ENCODE results near the gene RB1.

The RB1 gene

DNA sequence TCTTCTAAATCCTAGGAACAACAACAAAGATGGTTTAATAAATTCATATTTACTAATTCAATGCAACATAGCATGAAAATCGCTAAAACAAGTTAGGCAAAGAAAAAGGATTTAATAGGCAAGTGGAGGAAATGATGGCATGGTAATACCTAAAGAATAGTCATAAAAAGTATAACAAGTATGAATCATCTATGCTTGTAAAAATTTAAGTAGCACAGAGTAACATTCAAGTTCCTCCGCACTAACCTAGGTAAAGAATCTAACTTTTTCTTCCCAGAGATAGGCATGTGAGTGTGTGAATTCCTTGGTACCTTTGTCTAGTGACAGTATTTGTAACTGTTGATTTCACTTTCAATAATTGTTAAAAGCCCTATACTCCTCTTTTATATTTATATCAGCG, 186.7 kb downstream of the RB1 start:
- TF ChIP-seq, protein P1, sequence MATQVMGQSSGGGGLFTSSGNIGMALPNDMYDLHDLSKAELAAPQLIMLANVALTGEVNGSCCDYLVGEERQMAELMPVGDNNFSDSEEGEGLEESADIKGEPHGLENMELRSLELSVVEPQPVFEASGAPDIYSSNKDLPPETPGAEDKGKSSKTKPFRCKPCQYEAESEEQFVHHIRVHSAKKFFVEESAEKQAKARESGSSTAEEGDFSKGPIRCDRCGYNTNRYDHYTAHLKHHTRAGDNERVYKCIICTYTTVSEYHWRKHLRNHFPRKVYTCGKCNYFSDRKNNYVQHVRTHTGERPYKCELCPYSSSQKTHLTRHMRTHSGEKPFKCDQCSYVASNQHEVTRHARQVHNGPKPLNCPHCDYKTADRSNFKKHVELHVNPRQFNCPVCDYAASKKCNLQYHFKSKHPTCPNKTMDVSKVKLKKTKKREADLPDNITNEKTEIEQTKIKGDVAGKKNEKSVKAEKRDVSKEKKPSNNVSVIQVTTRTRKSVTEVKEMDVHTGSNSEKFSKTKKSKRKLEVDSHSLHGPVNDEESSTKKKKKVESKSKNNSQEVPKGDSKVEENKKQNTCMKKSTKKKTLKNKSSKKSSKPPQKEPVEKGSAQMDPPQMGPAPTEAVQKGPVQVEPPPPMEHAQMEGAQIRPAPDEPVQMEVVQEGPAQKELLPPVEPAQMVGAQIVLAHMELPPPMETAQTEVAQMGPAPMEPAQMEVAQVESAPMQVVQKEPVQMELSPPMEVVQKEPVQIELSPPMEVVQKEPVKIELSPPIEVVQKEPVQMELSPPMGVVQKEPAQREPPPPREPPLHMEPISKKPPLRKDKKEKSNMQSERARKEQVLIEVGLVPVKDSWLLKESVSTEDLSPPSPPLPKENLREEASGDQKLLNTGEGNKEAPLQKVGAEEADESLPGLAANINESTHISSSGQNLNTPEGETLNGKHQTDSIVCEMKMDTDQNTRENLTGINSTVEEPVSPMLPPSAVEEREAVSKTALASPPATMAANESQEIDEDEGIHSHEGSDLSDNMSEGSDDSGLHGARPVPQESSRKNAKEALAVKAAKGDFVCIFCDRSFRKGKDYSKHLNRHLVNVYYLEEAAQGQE (IDR thresholded peaks at IDR 0.05; ENCODE audit: insufficient read depth in 1 of 2, low read depth in 2 of 2, low read length in 2 of 2): no peak
- no peak for TF ChIP-seq SIN3A (IDR thresholded peaks at IDR 0.05; ENCODE audit: borderline replicate concordance, insufficient read depth, low read length)
- TF ChIP-seq FOXP2 (optimal IDR thresholded peaks at IDR 0.05; ENCODE audit: borderline replicate concordance, extremely low read depth, extremely low read length, insufficient read depth): no peak
- no peak for TF ChIP-seq TAF1 (IDR thresholded peaks at IDR 0.05; ENCODE audit: borderline replicate concordance, insufficient read depth, low read length)
- no peak for TF ChIP-seq POLR2AphosphoS5 (IDR thresholded peaks at IDR 0.05; ENCODE audit: low read depth, low read length)

DNA sequence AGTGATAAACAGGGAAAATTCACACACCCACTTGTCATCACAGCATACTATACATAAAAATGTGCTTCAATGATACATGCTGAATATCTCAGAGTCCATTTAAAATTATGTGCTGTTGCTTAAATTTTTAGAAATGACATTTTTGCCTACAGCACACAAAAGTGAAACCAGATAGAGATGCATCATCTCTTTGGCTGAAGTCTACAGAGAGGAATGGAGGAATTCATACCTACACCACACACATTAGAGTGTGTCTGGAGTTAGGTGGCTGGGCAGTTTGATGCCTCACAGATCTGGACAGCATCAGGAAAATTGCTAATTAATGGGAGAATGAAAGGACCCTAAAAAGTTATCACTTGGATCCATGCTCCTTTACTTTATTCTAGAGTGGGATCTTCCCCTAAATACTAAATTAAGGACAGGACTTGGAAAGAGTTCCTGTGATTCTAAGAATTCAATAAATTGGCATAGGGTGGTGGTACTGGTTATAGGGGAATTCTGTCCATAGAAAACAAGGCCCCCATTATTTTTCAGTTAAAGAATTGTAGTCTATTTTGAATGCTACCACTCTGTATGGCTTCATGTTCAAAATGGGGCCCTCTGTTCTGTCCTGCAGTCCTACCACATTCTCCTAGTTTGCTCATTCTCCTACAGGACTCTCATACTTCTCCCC, 188.0 kb downstream of the RB1 start:
- TF ChIP-seq, protein P1 (IDR thresholded peaks at IDR 0.05; ENCODE audit: insufficient read depth in 1 of 2, low read depth in 2 of 2, low read length in 2 of 2): no peak
- no peak for TF ChIP-seq TAF1 (IDR thresholded peaks at IDR 0.05; ENCODE audit: borderline replicate concordance, insufficient read depth, low read length)
- TF ChIP-seq FOXP2 (optimal IDR thresholded peaks at IDR 0.05; ENCODE audit: borderline replicate concordance, extremely low read depth, extremely low read length, insufficient read depth): no peak
- no peak for TF ChIP-seq POLR2AphosphoS5 (IDR thresholded peaks at IDR 0.05; ENCODE audit: low read depth, low read length)
- no peak for TF ChIP-seq SIN3A (IDR thresholded peaks at IDR 0.05; ENCODE audit: borderline replicate concordance, insufficient read depth, low read length)

DNA sequence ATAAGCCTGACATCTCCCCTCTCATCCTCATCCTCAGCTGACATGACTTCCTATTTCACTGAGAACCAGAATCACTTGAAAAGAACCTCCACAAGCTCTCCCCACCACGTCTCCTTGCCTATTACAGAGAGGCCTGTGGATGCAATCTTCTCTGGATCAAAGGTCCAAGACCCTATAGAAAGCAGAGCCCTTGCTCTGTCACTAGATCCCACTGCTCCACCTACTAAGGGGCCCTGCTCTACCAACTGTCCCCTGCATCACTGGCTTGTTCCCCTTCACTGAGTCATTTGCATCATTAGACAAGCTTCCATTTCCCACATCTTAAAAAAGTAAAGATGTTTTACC, 188.5 kb downstream of the RB1 start:
- no peak for TF ChIP-seq TAF1 (IDR thresholded peaks at IDR 0.05; ENCODE audit: borderline replicate concordance, insufficient read depth, low read length)
- no peak for TF ChIP-seq SIN3A (IDR thresholded peaks at IDR 0.05; ENCODE audit: borderline replicate concordance, insufficient read depth, low read length)
- no peak for TF ChIP-seq POLR2AphosphoS5 (IDR thresholded peaks at IDR 0.05; ENCODE audit: low read depth, low read length)
- TF ChIP-seq, protein P1 (IDR thresholded peaks at IDR 0.05; ENCODE audit: insufficient read depth in 1 of 2, low read depth in 2 of 2, low read length in 2 of 2): no peak
- no peak for TF ChIP-seq FOXP2 (optimal IDR thresholded peaks at IDR 0.05; ENCODE audit: borderline replicate concordance, extremely low read depth, extremely low read length, insufficient read depth)

DNA sequence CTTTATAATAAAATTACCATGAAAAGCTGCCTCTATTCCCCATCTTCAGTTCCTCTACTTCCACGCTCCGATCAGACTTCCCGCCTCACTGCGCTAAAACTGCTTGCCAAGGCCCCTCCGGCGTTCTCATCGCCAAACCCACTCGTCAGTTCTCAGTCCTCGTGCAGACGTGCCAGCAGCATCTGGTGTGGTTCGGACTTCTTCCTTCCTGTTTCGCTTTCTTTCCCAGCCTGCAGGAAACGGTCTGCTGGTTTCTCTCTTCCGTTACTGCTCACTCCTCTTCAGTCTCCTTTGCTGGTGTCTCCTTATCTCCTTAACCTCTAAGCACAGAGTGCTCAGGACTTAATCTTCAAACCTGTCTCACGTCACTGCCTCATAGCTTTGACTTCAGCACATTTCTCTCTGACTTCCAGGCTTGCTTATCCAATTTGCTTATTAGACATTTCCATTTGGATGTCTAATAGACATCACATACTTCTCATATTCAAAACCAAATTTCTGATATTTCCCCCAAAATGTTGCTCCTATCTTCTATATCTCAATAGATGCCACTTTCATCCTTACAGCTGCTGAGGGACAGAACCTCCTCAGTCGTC, 189.0 kb downstream of the RB1 start:
- TF ChIP-seq POLR2AphosphoS5 (IDR thresholded peaks at IDR 0.05; ENCODE audit: low read depth, low read length) (no peak), TAF1 (IDR thresholded peaks at IDR 0.05; ENCODE audit: borderline replicate concordance, insufficient read depth, low read length) (no peak), SIN3A (IDR thresholded peaks at IDR 0.05; ENCODE audit: borderline replicate concordance, insufficient read depth, low read length) (no peak)
- TF ChIP-seq, protein P1 (IDR thresholded peaks at IDR 0.05; ENCODE audit: insufficient read depth in 1 of 2, low read depth in 2 of 2, low read length in 2 of 2): no peak

Measured in PFSK-1 (cell line).